Dedifferentiated amniotic fluid mesenchymal stem cell (primary cell): ENCODE measurements around the gene LMTK3.
A peak's percentile ranks its signal among the peaks of the same experiment; 100 is the strongest.
"Not testable (repeated sequence)": the region's sequence is repeated elsewhere in the genome, so short reads cannot be mapped to it uniquely, and the experiment has no call there.

ENCODE experiments used
- DNase-seq: peaks from one replicate; pipeline ENCODE4 v3.0.0-alpha.2; 2016; ENCODE audit errors: extremely low spot score

Gene LMTK3

DNA sequence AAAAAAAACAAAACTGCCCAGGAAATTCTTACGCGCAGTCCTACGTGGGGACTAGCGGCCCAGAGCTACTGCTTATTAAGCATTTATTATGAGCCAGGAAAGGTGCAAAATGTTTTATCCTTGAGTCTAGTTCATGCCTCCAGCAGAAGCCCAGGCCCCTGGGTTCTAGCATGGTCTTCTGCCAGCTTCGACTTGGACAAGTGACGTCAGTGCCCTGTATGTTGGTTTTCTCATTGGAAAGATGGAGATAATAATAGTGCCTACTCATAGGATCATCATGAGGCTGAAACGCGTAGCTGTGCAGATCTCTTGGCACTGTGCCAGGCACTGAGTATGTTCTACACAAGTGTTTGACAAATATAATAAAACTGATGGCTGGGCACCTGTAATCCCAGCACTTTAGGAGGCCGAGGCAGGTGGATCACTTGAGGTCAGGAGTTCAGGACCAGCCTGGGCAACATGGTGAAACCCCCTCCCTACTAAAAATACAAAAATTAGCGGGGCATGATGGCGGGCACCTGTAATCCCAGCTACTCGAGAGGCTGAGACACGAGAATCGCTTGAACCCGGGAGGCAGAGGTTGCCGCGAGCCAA is 28.0 kb upstream of the LMTK3 start:
- no peak for DNase-seq

DNA sequence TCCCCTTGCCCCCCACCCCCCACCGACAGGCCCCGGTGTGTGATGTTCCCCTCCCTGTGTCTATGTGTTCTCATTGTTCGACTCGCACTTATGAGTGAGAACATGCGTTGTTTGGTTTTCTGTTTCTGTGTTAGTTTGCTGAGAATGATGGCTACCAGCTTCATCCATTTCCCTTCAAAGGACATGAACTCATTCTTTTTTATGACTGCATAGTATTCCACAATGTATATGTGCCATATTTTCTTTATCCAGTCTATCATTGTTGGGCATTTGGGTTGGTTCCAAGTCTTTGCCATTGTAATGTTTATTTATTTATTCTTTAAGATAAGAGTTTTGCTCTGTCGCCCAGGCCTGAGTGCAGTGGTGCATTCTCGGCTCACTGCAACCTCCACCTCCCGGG is 26.4 kb upstream of the LMTK3 start:
- DNase-seq = not testable (repeated sequence)

DNA sequence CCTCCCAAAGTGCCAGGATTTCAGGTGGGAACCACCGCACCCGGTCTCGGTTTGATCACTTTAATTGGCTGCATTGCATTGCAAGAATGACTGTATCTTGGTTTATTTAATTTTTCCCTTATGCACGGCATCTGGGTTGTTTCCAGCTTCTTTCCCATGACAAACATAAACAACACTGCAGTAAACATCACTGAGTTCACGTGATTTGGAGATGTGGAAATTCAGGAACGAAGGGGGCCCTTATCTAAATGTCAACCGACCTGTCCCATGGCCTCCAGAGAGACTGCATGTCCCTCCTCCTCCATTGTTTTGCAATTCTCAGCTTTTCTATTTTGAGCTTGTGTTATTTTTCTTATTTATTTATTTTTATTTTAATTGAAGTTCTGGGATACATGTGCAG is 25.9 kb upstream of the LMTK3 start:
- DNase-seq = no peak

DNA sequence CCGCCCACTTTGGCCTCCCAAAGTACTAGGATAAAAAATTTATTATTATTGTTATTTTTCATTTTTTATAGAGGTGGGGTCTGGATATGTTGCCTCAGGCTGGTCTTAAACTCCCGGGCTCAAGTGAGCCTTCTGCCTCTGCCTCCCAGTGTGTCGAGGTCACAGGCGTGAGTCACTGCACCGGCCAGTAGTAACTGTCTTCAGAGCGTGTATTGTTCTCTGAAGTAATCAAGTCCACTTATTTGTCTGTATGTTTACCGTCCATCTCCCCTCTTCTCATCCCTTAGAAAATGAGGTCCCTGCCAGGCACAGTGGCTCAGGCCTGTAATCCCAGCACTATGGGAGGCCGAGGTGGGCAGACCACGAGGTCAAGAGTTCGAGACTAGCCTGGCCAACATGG is 22.1 kb upstream of the LMTK3 start:
- no peak for DNase-seq

DNA sequence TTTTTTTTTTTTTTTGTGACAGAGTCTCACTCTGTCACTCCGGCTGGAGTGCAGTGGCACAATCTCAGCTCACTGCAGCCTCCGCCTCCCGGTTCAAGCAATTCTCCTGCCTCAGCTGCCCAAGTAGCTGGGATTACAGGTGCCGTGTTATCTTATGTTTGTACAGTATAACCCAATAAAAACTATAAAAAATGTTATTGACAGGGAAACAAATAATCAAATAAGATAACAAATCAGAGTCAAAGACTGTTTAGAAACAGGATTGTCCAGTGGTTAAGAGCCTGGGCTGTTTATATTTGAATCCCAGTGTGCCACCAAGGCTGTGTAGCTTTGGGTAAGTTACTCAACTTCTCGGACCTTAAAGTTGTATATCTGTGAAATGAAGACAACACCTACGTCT is 19.1 kb upstream of the LMTK3 start:
- DNase-seq = no peak

DNA sequence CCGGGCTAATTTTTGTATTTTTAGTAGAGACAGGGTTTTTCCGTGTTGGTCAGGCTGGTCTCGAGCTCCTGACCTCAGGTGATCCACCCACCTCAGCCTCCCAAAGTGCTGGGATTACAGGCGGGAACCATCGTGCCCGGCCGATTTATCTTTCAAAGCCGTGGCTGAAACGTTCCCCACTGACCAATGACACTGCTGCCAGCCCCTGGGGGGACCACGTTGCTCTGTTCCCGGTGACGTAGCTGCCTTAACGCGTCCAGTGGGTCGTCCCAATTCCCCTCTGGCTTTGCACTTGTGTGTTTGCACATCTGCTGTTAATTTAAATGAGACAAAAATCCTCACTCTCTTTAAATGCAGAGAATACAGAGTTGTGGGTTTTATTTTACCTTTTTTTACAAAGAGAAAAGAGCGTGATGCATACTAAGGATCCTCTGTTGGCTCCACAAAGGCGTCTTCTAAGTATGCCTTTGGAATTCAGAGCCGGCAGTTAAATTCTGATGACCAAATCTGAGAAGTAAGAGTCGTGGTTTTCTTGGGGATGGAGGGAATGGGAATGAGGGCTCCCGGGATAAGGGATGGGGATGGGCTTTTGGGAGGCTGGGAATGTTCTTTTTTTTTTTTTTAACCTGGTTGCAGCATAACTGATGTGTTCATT is 18.6 kb upstream of the LMTK3 start:
- no peak for DNase-seq

DNA sequence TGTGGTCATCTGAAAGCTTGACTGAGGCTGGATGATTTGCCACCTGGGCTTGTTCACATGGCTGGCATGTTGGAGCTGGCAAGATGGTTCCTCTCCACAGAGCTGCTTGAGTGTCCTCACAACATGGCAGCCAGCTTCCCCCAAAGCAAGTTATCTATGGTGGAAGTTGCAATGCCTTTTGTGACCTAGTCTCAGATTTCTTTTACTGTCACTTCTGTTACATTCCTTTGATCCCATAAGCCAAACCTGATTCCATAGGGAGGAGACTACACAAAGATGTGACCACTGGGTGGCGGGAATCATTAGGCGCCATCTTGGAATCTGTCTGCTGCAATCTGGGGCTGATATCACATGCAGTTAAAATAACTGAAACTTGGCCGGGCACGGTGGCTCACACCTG is 17.5 kb upstream of the LMTK3 start:
- DNase-seq = no peak

DNA sequence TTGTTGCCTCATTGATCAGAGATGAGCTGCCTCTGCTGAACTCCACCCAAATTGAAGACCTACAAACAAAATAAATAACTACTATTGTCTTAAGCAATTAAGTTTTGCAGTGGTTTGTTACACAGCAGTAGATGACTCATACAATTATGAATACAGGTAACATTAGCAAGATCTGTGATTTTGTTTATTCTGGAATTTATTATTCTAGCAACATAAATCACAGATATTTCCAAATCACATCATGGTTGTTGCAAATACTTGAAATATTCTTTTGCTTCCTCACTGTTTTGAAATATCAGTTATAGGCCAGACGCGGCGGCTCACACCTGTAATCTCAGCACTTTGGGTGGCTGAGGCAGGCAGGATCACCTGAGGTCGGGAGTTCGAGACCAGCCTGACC is 13.1 kb upstream of the LMTK3 start:
- no peak for DNase-seq

DNA sequence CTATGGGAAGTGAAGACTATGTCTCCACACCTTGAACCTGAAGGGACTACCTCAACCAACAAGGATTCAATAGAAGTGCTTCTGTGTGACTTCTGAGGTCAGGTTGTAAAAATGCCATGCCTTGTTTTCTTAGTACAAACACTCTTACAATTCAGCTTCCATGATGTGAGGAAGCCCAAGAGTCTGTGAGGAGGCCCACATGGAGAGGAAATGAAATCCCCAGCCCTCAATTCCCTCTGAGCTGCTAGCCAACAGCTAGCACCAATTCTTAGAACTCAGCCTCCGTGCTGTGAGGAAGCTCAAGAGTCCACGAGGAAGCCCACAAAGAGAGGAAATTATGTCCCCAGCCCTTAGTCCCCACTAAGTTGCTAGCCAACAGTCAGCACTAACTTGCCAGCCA is 12.6 kb upstream of the LMTK3 start:
- no peak for DNase-seq

DNA sequence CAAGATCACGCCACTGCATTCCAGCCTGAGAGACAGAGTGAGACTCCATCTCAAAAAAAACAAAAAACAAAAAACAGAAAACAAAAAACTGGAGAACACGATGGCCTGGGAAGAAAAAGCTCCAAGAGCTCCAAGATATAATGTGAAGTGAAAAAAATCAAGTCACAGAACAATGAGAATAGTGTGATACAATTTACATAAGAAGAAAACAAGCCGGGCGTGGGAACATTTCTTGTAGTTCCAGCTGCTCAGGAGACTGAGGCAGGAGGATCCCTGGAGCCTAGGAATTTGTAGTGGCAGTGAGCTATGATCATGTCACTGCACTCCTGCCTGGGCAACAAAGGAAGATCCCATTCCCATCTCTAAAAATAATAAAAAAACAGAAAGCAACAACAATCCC is 8.5 kb upstream of the LMTK3 start:
- no peak for DNase-seq

DNA sequence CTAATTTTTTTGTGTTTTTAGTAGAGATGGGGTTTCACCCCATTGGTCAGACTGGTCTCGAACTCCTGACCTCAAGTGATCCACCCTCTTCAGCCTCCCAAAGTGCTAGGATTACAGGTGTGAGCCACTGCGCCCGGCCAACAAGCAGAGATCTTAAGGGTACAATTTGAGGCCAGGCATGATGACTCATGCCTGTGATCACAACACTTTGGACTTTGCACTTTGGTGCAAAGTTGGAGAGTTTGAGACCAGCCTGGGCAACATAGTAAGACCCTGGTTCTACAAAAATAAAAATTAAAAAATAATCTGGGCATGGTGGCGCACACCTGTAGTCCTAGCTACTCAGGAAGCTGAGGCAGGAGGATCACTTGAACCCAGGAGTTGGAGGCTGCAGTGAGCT is 7.8 kb upstream of the LMTK3 start:
- DNase-seq = not testable (repeated sequence)

DNA sequence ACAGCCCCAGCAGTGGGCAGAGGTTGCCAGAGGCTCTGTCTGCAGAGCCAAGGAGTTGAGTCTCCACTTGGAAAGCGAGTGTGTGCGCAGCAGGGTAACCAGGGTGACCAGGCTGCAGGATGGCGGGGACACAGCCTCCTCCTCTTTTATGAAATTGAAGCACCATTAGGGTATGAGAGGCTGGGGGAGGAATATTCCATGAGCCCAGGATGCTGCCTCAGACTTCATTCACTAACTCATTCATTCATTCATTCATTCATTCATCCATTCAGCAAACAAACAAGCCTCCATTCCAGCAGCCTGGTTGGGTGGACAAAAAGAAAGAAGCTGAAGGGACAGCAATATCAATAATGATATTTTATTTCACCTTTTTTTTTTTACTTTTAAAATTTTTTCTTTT is 6.6 kb upstream of the LMTK3 start:
- no peak for DNase-seq

DNA sequence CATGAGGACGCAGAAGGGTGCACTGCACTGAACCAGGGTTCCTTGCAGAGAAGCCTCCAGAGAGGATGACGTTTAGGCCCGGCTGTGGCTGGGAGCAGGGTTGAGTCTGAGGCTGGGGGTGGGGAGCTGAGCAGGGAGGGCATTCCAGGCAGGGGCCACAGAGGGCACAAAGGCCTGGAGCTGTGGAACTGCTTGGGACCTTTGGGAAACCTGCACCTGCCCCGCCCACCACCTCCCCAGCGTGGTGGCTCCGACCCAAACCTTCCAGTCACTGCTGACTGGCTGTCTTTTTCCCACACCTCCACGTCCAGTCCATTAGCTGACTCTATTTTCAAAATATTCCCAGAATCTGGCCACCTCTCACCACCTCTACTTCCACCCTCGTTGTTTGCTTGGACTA is 4.9 kb upstream of the LMTK3 start:
- DNase-seq = no peak

DNA sequence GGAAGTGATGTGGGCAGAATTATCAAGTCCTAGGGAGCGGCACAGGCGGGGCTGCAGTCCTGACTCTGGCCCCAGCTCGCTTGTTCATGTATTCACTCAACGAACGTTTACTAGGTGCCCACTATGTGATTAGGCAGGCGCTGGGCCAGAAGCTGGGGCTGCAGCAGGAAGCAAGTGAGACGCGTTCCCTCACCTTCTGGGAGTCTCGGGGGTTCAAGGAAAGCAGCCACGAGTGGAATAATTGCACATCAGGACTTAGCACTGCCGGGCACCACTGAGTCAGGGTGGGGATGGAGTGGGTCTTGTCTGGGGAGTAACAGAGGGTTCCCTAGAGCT is 2.5 kb upstream of the LMTK3 start:
- no peak for DNase-seq

DNA sequence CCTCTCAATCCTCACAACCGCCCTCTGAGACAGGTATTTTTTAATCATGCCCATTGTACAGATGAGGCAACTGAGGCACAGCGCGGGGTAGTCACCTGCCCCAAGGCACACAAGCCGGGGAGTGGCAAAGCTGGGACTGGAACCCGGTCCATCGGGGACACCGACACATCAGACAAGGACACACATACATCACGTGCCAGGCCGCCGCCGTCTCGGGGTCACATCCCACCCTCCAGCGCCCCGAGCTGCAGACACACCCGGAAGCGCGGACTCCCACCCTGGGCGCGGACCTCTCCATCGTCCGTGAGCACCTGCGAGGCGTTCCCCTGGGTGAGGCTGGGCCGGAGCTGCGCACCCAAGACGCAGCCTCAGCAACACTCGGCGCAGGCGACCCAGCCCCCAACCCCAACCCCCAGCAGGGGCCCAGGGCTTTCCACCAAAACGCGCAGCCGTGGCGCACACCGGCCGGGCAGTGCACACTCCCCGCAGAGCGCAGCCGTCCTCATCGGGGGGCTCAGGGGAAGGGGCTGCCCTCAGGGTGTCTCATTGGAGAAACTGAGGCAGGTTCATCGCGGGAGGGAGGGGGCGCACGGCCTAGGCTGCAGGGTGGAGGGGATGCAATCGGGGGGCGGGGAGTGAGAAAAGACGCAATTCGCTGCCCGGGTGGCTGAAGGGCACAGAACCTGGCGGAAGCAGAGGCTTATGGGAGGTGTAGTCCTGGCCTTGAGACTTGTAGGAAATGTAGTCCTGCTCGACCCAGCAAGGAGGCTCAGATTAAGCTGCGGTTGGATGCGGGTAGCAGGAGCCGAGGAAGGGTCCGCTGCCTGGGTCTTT is 1.9 kb upstream of the LMTK3 start:
- DNase-seq = peak; percentile 38

DNA sequence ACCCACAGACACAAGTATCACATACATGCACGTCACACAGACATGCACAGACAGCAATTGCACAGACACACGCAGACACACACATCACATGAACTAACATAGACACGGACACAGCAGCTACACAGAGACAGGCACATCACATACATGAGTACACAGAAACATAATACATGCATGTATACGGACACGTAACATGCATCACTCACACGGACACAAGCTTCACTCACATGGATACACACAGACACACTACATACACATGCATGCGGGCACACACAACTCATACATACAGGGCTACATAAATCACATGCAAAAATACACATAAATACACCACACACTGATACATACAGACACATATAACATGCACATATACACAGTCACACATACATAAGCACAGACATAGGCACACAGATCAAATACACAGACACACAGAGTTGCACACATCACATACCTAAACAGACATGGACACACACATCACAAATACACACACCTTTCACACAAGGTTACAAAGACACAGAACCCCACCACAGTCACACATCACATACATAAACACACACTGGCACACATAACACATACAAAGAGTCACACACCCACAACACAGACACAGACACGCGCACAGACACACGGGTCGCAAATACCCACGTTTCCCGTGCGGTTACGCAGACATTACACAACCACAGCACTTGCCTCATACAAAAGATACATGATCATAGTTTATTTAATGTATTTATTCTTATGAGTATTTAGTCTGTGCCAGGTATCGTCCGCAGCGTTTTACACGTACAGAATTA is 1.1 kb upstream of the LMTK3 start:
- DNase-seq = no peak

DNA sequence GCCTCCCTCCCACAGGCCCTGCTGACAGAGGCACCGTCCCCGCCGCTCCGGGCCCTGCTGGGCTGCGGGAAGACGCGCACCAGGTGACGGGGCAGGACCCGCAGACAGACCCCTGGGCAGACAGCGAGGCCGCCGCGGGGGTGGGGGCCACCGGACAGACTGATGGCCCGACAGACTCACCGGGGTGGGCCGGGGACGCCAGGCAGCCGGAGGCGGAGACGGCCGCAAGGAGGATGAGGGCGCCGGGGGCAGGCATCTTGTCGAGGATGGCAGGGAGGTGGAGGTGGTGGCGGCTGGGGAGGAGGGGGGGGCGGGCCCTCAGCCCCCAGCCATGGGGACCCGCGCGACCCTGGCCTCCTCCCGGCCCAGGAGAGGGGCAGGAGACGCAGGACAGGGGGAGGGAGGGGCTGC is 309 bp downstream of the LMTK3 start:
- no peak for DNase-seq

DNA sequence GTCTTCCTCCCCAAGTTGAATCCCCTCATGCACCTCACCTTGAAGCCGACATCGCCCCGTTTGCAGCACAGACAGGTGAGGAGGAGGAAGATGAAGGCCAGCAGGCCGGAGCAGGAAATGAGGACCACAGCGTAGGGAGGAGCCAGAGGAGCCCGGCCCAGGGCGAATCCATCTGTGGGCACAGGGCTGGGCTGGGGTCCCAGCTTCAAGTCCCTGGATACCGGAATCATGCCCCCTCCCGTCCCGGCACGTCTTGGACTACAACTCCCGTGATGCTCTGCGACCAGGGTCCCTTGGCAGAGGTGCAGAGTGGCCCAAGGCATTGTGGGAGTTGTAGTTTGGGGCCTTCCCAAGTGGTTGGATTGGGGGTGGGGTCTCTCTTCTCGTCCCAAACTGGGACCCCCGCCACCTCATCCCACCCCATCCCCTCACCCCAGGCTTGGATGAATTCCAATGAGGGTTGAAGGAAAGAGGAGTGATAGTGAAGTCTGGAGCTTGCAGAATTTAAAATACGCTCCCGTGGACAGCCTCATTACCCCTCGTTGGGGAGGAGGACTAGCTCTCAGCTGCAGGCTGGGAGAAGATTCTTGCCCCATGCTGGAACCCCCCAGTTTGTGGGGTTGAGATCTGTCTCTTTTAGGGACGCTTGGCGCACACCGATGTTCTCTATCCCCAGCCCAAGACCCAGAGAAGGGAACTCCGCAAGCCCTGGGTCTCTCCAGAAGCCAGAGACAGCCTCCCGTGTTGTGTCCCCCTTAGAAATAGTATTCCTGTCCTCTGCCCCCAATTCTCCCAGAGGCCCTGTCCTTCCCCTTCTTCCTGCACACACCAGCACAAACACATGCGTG is 990 bp downstream of the LMTK3 start:
- DNase-seq = peak; percentile 43

DNA sequence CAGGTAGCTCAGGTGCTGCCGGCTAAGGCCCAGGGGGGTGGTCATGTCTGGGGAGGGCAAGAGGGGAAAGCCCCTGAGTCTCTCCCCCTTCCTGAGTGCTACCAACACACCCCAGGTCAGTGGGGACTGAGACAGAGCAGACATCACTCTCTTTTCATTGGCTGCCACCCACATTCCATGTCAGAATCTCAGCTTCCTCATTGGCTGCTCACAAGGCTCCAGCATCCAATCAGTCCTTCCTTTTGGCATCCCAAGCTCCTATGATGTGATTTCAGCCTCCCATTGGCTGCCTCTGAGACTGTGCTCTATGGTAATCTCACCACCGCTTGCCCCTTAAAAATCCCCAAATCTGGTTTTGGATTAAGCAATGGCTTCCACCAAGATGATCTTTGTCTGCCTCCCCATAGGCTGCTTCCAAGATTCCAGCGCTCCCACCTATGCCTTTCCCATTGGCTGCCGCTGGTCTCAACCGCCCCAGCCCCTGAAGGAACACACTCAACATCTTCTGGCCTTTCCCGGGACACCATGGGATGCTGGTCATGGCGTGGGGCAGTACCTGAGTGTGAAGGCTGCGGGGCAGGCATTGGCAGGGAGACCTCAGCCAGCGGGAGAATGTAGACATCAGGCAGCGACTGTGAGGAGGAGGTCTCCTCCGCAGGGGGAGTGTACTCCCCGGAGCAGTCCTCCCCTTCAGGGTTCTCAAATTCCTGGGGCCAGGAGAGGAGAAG is 2.0 kb downstream of the LMTK3 start:
- no peak for DNase-seq

DNA sequence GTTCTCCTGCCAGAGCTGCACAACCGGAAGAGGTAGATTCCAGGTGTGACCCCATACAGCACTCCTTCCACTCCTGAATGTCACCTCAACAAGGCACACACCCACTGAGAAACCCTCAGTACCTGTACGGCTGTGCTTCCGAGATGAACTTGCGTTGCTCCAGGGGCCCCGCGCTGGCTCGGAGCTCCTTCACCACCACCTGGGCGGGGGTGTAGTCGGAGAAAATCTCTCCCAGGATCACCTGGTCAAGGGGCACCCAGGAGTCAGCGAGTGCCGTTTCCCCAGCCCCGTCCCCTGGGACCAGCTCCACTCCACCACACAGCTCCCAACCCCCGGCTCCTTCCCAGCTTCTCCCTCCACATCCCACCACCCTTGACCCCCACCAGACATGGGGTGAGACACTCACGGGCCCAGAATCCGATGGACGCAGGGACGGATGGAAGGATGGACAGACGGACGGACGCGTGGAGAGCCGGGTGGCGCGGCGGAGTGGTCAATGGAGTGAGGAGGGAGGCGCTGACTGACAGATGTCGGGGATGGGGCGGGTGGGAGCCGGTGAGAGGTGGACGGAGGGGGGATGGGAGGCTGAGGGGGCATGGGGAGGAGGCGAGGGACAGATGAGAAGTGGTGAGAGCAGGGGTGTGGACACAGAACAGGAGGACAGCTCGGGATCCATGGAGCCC is 2.8 kb downstream of the LMTK3 start:
- no peak for DNase-seq
